Skeletal muscle tissue (tissue), 4 donors: ENCODE data around the gene RHBDD2. TPM values are rescaled to one million over a fixed set of nuclear protein-coding genes. Genes with fewer than 3 reads are reported as not detected.
A peak's percentile ranks its signal among the peaks of the same experiment; 100 is the strongest.
"Not testable (repeated sequence)": the region's sequence is repeated elsewhere in the genome, so short reads cannot be mapped to it uniquely, and the experiment has no call there.

Source experiments
- H3K27ac ChIP-seq: one replicate; pipeline ENCODE4 v1.7.0; 2013; ENCODE audit warnings: mild to moderate bottlenecking, low read depth, low read length, inconsistent platforms
- H3K27me3 ChIP-seq, 3 donors: one replicate each; pipeline ENCODE4 v1.7.0; 2013; ENCODE audit warnings: low read length in 3 of 3; ENCODE audit not compliant: control insufficient read depth in 3 of 3, insufficient read depth in 3 of 3
- H3K36me3 ChIP-seq, 3 donors: one replicate each; pipeline ENCODE4 v1.7.0; 2013; ENCODE audit warnings: low read length in 3 of 3; ENCODE audit not compliant: control insufficient read depth in 3 of 3, insufficient read depth in 3 of 3
- H3K4me1 ChIP-seq, 3 donors: one replicate each; pipeline ENCODE4 v1.7.0; 2013; ENCODE audit warnings: low read length in 3 of 3, mild to moderate bottlenecking in 3 of 3; ENCODE audit not compliant: control insufficient read depth in 3 of 3, insufficient read depth in 3 of 3
- H3K4me3 ChIP-seq, 3 donors: one replicate each; pipeline ENCODE4 v1.7.0; 2013; ENCODE audit warnings: low read length in 3 of 3
- H3K9ac ChIP-seq, 3 donors: one replicate each; pipeline ENCODE4 v1.7.0; 2013; ENCODE audit warnings: low read length in 3 of 3, mild to moderate bottlenecking in 3 of 3, moderate library complexity in 2 of 3, low read depth in 1 of 3
- H3K9me3 ChIP-seq, 3 donors: one replicate each; pipeline ENCODE4 v1.7.0; 2013; ENCODE audit warnings: low read length in 3 of 3; ENCODE audit not compliant: control insufficient read depth in 3 of 3
- total RNA-seq: library from RNA; depleted of rRNA; stranded (reverse); fragments of >200 nt; gene quantifications from one replicate; pipeline ENCODE4 v1.2.3, GENCODE V29; 2014
- donor health status: Osteomylitis.

The RHBDD2 gene
- total RNA-seq, 1 donor from 2014 or later: 7.8 TPM

GRCh38 chr7:75885036-75885435 lies 6.2 kb downstream of the RHBDD2 start:
- H3K36me3 ChIP-seq: peaks cover 32 to 50% (median 44%) of the 10 kb centered on the region in 3 donors
- no peaks in the 10 kb centered on the region for H3K27me3 ChIP-seq
- H3K9ac ChIP-seq: no peak overlapping the region
- H3K27ac ChIP-seq: no peak overlapping the region
- no peak overlapping the region for H3K4me3 ChIP-seq
- peaks cover 9 to 14% (median 13%) of the 10 kb centered on the region in 3 donors for H3K4me1 ChIP-seq
- H3K9me3 ChIP-seq: no peaks in the 10 kb centered on the region

- H3K36me3 ChIP-seq: peaks cover 21 to 34% (median 30%) of the 10 kb centered on the region in 3 donors
- H3K4me3 ChIP-seq: no peak overlapping the region
- H3K27me3 ChIP-seq: no peaks in the 10 kb centered on the region
- H3K9ac ChIP-seq: no peak overlapping the region
- H3K9me3 ChIP-seq: no peaks in the 10 kb centered on the region
- H3K27ac ChIP-seq: no peak overlapping the region
- peaks cover 5 to 10% (median 10%) of the 10 kb centered on the region in 3 donors for H3K4me1 ChIP-seq
These were observed 9.0 kb downstream of the RHBDD2 start for GRCh38 chr7:75887669-75888369.

- H3K9me3 ChIP-seq: no peaks in the 10 kb centered on the region
- H3K27ac ChIP-seq: peak overlapping the region; percentile 47
- no peak overlapping the region for H3K4me3 ChIP-seq
- peak overlapping the region in 2 of 3 donors; percentile 30 to 60 for H3K9ac ChIP-seq
- H3K36me3 ChIP-seq: peaks cover 19 to 27% (median 24%) of the 10 kb centered on the region in 3 donors
- peaks cover 5 to 10% (median 10%) of the 10 kb centered on the region in 3 donors for H3K4me1 ChIP-seq
- H3K27me3 ChIP-seq: no peaks in the 10 kb centered on the region
These were observed 9.8 kb downstream of the RHBDD2 start for GRCh38 chr7:75888464-75889222.

GRCh38 chr7:75889223-75889825 lies 10.5 kb downstream of the RHBDD2 start:
- no peak overlapping the region for H3K27ac ChIP-seq

GRCh38 chr7:75889826-75890225 lies 11.0 kb downstream of the RHBDD2 start:
- peaks cover 5 to 10% (median 10%) of the 10 kb centered on the region in 3 donors for H3K4me1 ChIP-seq
- no peak overlapping the region for H3K4me3 ChIP-seq
- no peak overlapping the region for H3K27ac ChIP-seq
- no peaks in the 10 kb centered on the region for H3K27me3 ChIP-seq
- H3K9ac ChIP-seq: no peak overlapping the region
- H3K9me3 ChIP-seq: no peaks in the 10 kb centered on the region
- peaks cover 12 to 20% (median 18%) of the 10 kb centered on the region in 3 donors for H3K36me3 ChIP-seq

More at GRCh38 chr7:75889223-75889825, 10.5 kb downstream of the RHBDD2 start:
- Histone ChIP-seq H3K27me3 (no peaks in the 10 kb centered on the region), H3K4me3 (no peak overlapping the region), H3K9ac (no peak overlapping the region), H3K4me1 (peaks cover 5 to 10% (median 10%) of the 10 kb centered on the region in 3 donors), H3K36me3 (peaks cover 16 to 24% (median 21%) of the 10 kb centered on the region in 3 donors), H3K9me3 (no peaks in the 10 kb centered on the region)

GRCh38 chr7:75891237-75891636 lies 12.4 kb downstream of the RHBDD2 start:
- H3K27ac ChIP-seq, H3K36me3 ChIP-seq, H3K27me3 ChIP-seq, H3K9me3 ChIP-seq, H3K4me3 ChIP-seq, H3K9ac ChIP-seq: not testable (repeated sequence)
- peaks cover 5 to 10% (median 10%) of the 10 kb centered on the region in 3 donors for H3K4me1 ChIP-seq

GRCh38 chr7:75891815-75892411 lies 13.1 kb downstream of the RHBDD2 start:
- H3K4me1 ChIP-seq: peaks cover 5 to 10% (median 10%) of the 10 kb centered on the region in 3 donors
- no peak overlapping the region for H3K27ac ChIP-seq
- no peaks in the 10 kb centered on the region for H3K27me3 ChIP-seq
- no peak overlapping the region for H3K4me3 ChIP-seq
- H3K9ac ChIP-seq: no peak overlapping the region
- H3K36me3 ChIP-seq: peaks cover 1 to 5% (median 4%) of the 10 kb centered on the region in 3 donors
- H3K9me3 ChIP-seq: no peaks in the 10 kb centered on the region

GRCh38 chr7:75892634-75893272 lies 13.9 kb downstream of the RHBDD2 start:
- H3K27me3 ChIP-seq: no peaks in the 10 kb centered on the region
- no peak overlapping the region for H3K4me3 ChIP-seq
- H3K9ac ChIP-seq: peak overlapping the region in 2 of 3 donors; percentile 5 to 8
- H3K9me3 ChIP-seq: no peaks in the 10 kb centered on the region
- H3K36me3 ChIP-seq: peaks cover 0 to 3% (median under 1%) of the 10 kb centered on the region in 3 donors
- H3K4me1 ChIP-seq: peaks cover 5 to 10% (median 9%) of the 10 kb centered on the region in 3 donors
- no peak overlapping the region for H3K27ac ChIP-seq

- Histone ChIP-seq H3K27me3 (no peaks in the 10 kb centered on the region), H3K4me3 (no peak overlapping the region), H3K36me3 (no peaks in the 10 kb centered on the region), H3K4me1 (no peaks in the 10 kb centered on the region), H3K9me3 (no peaks in the 10 kb centered on the region), H3K9ac (no peak overlapping the region), H3K27ac (no peak overlapping the region)
These were observed 18.0 kb downstream of the RHBDD2 start for GRCh38 chr7:75896803-75897327.
